HepG2 (cell line): ENCODE data around the gene CDKN2C. TPM values are rescaled to one million over a fixed set of nuclear protein-coding genes. Genes with fewer than 3 reads are reported as not detected.

Source experiments
- ATF3 ChIP-seq: sonication (generic); formaldehyde crosslinking; IDR thresholded peaks from 2 replicates; pipeline ENCODE4 v1.4.0; 2020; ENCODE audit warnings: missing genetic modification reagents
- DNMT1 ChIP-seq: sonication (generic); formaldehyde crosslinking; IDR thresholded peaks from 2 replicates; pipeline ENCODE4 v1.5.1; 2020; ENCODE audit warnings: mild to moderate bottlenecking, missing genetic modification reagents
- DPF2 ChIP-seq: sonication (generic); formaldehyde crosslinking; IDR thresholded peaks from 2 replicates; pipeline ENCODE4 v1.4.0; 2020; ENCODE audit warnings: mild to moderate bottlenecking, low read depth, missing genetic modification reagents, borderline replicate concordance
- ELK4 ChIP-seq: sonication (generic); formaldehyde crosslinking; IDR thresholded peaks from 2 replicates; pipeline ENCODE4 v1.9.0; 2021; ENCODE audit warnings: missing genetic modification reagents, borderline replicate concordance
- FOXO4 ChIP-seq: sonication (generic); formaldehyde crosslinking; conservative IDR thresholded peaks from 2 replicates; pipeline ENCODE4 v1.8.1; 2023; ENCODE audit warnings: missing genetic modification reagents
- GTF2F1 ChIP-seq: fragments of 150-350 bp; IDR thresholded peaks from 2 replicates; pipeline ENCODE4 v1.6.1; 2014; ENCODE audit warnings: low read length
- HES4 ChIP-seq: sonication (generic); formaldehyde crosslinking; IDR thresholded peaks from 2 replicates; pipeline ENCODE4 v1.9.0; 2021; ENCODE audit warnings: mild to moderate bottlenecking, missing genetic modification reagents, borderline replicate concordance
- HNRNPH1 ChIP-seq: fragments of 200-400 bp; formaldehyde crosslinking; optimal IDR thresholded peaks from 2 replicates; pipeline ENCODE3; 2017; ENCODE audit warnings: mild to moderate bottlenecking, low read depth, low read length
- HOXD1 ChIP-seq: sonication (generic); formaldehyde crosslinking; IDR thresholded peaks from 2 replicates; pipeline ENCODE4 v1.5.0; 2020; ENCODE audit warnings: missing genetic modification reagents
- IKZF5 ChIP-seq: IDR thresholded peaks from 2 replicates; pipeline ENCODE4 v1.6.1; 2018; ENCODE audit warnings: missing genetic modification reagents, mild to moderate bottlenecking, missing compliant biosample characterization
- KLF11 ChIP-seq: IDR thresholded peaks from 2 replicates; pipeline ENCODE4 v1.6.1; 2016; ENCODE audit warnings: missing compliant biosample characterization
- NR1H2 ChIP-seq: sonication (generic); formaldehyde crosslinking; IDR thresholded peaks from 2 replicates; pipeline ENCODE4 v1.8.1; 2022; ENCODE audit warnings: low read depth, missing genetic modification reagents, borderline replicate concordance
- REPIN1 ChIP-seq: sonication (generic); formaldehyde crosslinking; IDR thresholded peaks from 2 replicates; pipeline ENCODE4 v1.8.0; 2022; ENCODE audit warnings: missing genetic modification reagents, low read depth, mild to moderate bottlenecking, borderline replicate concordance
- TGIF2 ChIP-seq: IDR thresholded peaks from 2 replicates; pipeline ENCODE4 v1.6.1; 2016; ENCODE audit warnings: control low read depth, missing compliant biosample characterization
- ZBTB3 ChIP-seq: sonication (generic); formaldehyde crosslinking; IDR thresholded peaks from 2 replicates; pipeline ENCODE4 v1.4.0; 2020; ENCODE audit warnings: low read depth, mild to moderate bottlenecking, moderate library complexity, missing genetic modification reagents, borderline replicate concordance
- ZNF10 ChIP-seq: sonication (generic); formaldehyde crosslinking; IDR thresholded peaks from 2 replicates; pipeline ENCODE4 v1.4.0; 2020; ENCODE audit warnings: mild to moderate bottlenecking, low read depth, missing genetic modification reagents, borderline replicate concordance
- ZNF367 ChIP-seq: sonication (generic); formaldehyde crosslinking; IDR thresholded peaks from 2 replicates; pipeline ENCODE4 v1.4.0; 2020; ENCODE audit warnings: missing genetic modification reagents, borderline replicate concordance
- ZNF589 ChIP-seq: sonication (generic); formaldehyde crosslinking; conservative IDR thresholded peaks from 2 replicates; pipeline ENCODE4 v1.8.0; 2022; ENCODE audit warnings: mild to moderate bottlenecking, moderate library complexity, missing genetic modification reagents
- ZNF614 ChIP-seq: IDR thresholded peaks from 2 replicates; pipeline ENCODE4 v1.6.1; 2018; ENCODE audit warnings: missing biosample characterization, missing genetic modification reagents, inconsistent platforms, borderline replicate concordance
- ZNF773 ChIP-seq: sonication (generic); formaldehyde crosslinking; IDR thresholded peaks from 2 replicates; pipeline ENCODE4 v1.4.0; 2020; ENCODE audit warnings: missing genetic modification reagents, borderline replicate concordance
- ZNF839 ChIP-seq: sonication (generic); formaldehyde crosslinking; IDR thresholded peaks from 2 replicates; pipeline ENCODE4 v1.4.0; 2020; ENCODE audit warnings: missing genetic modification reagents, mild to moderate bottlenecking, borderline replicate concordance
- ZNF879 ChIP-seq: sonication (generic); formaldehyde crosslinking; IDR thresholded peaks from 2 replicates; pipeline ENCODE4 v1.8.1; 2023; ENCODE audit warnings: missing genetic modification reagents
- polyA plus RNA-seq, 8 experiments: library from polyadenylated mRNA; depleted of rRNA in 3 of 8; stranded (reverse) in 7 of 8; unstranded in 1 of 8; fragments of >200 nt; fragmentation: Illumina TruSeq in 4 of 8; extraction: Trizol in 4 of 8; gene quantifications; 2 replicates each; pipeline versions ENCODE4 v1.2.1 to v1.2.3, GENCODE V29; 2011 to 2016; ENCODE audit warnings: low read depth in 4 of 8, missing spikeins in 1 of 8, mixed read lengths in 1 of 8; ENCODE audit not compliant: insufficient read depth in 1 of 8
- total RNA-seq, 5 experiments: library from RNA; depleted of rRNA; stranded (reverse); fragments of >200 nt; fragmentation: Illumina TruSeq; extraction: Trizol; gene quantifications; 2 replicates each; pipeline ENCODE4 v1.2.3, GENCODE V29; 2016; ENCODE audit warnings: low read depth in 1 of 5
- TF ChIP-seq, protein P1 (sequence below): sonication (generic); formaldehyde crosslinking; IDR thresholded peaks from 2 replicates; pipeline ENCODE4 v1.5.1; 2020; ENCODE audit warnings: mild to moderate bottlenecking, missing genetic modification reagents

The CDKN2C gene
- total and polyA plus RNA-seq, 2 of the 13 experiments (the other 11 are each of a cell fraction or from before 2014, with no cell fraction given) = 7.8 to 13.7 TPM

- no peak for TF ChIP-seq ELK4 (CRISPR knock-in tag)
- no peak for TF ChIP-seq KLF11 (CRISPR knock-in tag)
- TF ChIP-seq IKZF5 = no peak
- no peak for TF ChIP-seq DPF2 (CRISPR knock-in tag)
- no peak for TF ChIP-seq ZNF879
- no peak for TF ChIP-seq FOXO4 (CRISPR knock-in tag)
- no peak for TF ChIP-seq ZNF589 (CRISPR knock-in tag)
- TF ChIP-seq TGIF2 (CRISPR knock-in tag) = peak; percentile 81; the same call in 1 of the 2 replicates
- TF ChIP-seq, protein P1, sequence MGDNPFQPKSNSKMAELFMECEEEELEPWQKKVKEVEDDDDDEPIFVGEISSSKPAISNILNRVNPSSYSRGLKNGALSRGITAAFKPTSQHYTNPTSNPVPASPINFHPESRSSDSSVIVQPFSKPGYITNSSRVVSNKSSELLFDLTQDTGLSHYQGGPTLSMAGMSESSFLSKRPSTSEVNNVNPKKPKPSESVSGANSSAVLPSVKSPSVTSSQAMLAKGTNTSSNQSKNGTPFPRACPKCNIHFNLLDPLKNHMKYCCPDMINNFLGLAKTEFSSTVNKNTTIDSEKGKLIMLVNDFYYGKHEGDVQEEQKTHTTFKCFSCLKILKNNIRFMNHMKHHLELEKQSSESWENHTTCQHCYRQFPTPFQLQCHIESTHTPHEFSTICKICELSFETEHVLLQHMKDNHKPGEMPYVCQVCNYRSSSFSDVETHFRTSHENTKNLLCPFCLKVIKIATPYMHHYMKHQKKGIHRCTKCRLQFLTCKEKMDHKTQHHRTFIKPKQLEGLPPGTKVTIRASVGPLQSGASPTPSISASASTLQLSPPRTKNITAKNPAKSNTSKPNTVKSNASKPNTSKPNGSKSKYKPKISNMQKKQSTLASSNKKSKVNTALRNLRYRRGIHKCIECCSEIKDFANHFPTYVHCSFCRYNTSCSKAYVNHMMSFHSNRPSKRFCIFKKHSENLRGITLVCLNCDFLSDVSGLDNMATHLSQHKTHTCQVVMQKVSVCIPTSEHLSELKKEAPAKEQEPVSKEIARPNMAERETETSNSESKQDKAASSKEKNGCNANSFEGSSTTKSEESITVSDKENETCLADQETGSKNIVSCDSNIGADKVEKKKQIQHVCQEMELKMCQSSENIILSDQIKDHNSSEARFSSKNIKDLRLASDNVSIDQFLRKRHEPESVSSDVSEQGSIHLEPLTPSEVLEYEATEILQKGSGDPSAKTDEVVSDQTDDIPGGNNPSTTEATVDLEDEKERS (CRISPR knock-in tag) = 0 out of 2 replicates have a peak, but pooled peaks have one; percentile 62
- TF ChIP-seq ZBTB3 (CRISPR knock-in tag) = no peak; the same call in 1 of the 2 replicates
- no peak for TF ChIP-seq ZNF367 (CRISPR knock-in tag)
- TF ChIP-seq ZNF10 = no peak
- TF ChIP-seq GTF2F1 = no peak
- TF ChIP-seq REPIN1 (CRISPR knock-in tag) = no peak
- TF ChIP-seq DNMT1 = no peak
- TF ChIP-seq ZNF614 (CRISPR knock-in tag) = no peak
- peak; percentile 25; the same call in 1 of the 2 replicates for TF ChIP-seq ATF3
- no peak for TF ChIP-seq ZNF773 (CRISPR knock-in tag)
- no peak for TF ChIP-seq HNRNPH1
- TF ChIP-seq HOXD1 (CRISPR knock-in tag) = no peak
- no peak for TF ChIP-seq HES4
- TF ChIP-seq ZNF839 (CRISPR knock-in tag) = no peak
- TF ChIP-seq NR1H2 (CRISPR knock-in tag) = no peak
These were observed 2.5 kb upstream of the CDKN2C start (continued) for GRCh38 chr1:50967416-50968157.
